SK-N-SH (cell line): Measurements from ENCODE around the gene ST7.

Experiments
- EP300 ChIP-seq, 2 experiments: IDR thresholded peaks; 2 replicates each; pipeline versions ENCODE4 v1.4.0 to v1.6.1; 2012; ENCODE audit warnings: borderline replicate concordance in 1 of 2, low read depth in 1 of 2, low read length in 1 of 2
- EZH2phosphoT487 ChIP-seq: fragments of 200-600 bp; sonication (generic); IDR thresholded peaks from 2 replicates; pipeline ENCODE4 v1.6.1; 2017; ENCODE audit warnings: low read depth, mixed run types, mild to moderate bottlenecking, antibody characterized with exemption, moderate library complexity, borderline replicate concordance
- FOXM1 ChIP-seq: IDR thresholded peaks from 2 replicates; pipeline ENCODE4 v1.4.0; 2012; ENCODE audit warnings: low read depth, mild to moderate bottlenecking
- GABPA ChIP-seq: IDR thresholded peaks from 2 replicates; pipeline ENCODE4 v1.4.0; 2012; ENCODE audit warnings: low read depth, mild to moderate bottlenecking
- MXI1 ChIP-seq: IDR thresholded peaks from 2 replicates; pipeline ENCODE4 v1.6.1; 2012; ENCODE audit warnings: mild to moderate bottlenecking, low read depth, low read length, improper control_type of control experiment
- TEAD4 ChIP-seq: IDR thresholded peaks from 2 replicates; pipeline ENCODE4 v1.4.0; 2012; ENCODE audit warnings: mild to moderate bottlenecking, borderline replicate concordance; ENCODE audit not compliant: insufficient read depth
- TF ChIP-seq, protein P1 (sequence below): fragments of 200-600 bp; sonication (generic); IDR thresholded peaks from 2 replicates; pipeline ENCODE4 v1.6.1; 2017; ENCODE audit warnings: antibody characterized with exemption, mild to moderate bottlenecking, moderate library complexity
- TF ChIP-seq, protein P2 (sequence below): IDR thresholded peaks from 2 replicates; pipeline ENCODE4 v1.6.1; 2012; ENCODE audit warnings: mild to moderate bottlenecking, low read depth, low read length, moderate library complexity
- TF ChIP-seq, protein P3 (sequence below): fragments of 150-350 bp; IDR thresholded peaks from 2 replicates; pipeline ENCODE4 v1.6.1; 2016; ENCODE audit warnings: mild to moderate bottlenecking, low read depth, low read length
- TF ChIP-seq, protein P4 (sequence below): IDR thresholded peaks from 2 replicates; pipeline ENCODE4 v1.4.0; 2012; ENCODE audit warnings: low read depth

DNA sequence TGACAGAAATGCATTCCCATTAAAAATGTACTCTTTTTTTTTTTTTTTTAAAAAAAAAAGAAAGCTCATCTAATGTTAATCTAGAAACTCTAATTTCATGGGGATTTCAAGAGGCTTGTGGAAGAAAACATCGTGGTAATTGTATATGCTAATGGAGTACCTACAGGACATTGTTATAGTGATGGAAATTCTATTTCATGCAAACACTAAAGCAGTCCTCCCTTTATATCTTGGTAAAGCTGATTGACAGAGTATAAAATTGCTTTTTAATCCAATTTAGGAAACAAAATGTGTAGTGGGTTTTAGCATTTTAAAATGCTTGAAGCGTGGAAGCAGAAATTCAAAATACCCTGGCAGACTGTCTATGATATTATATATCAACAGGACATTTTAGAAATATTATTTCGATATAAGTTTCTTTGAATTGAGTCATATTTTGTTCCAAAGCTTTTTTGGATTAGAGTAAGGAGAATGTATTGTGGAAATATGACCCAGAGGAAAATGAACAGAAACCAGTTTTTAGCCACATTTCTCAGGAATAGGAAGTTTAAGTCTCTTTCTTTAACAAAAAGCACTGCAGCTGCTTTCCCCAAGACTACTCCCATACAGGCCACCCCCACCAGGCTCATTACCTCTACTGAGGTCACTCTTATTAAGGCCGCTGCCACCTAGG is 247.6 kb downstream of the ST7 start:
- TF ChIP-seq, protein P1, sequence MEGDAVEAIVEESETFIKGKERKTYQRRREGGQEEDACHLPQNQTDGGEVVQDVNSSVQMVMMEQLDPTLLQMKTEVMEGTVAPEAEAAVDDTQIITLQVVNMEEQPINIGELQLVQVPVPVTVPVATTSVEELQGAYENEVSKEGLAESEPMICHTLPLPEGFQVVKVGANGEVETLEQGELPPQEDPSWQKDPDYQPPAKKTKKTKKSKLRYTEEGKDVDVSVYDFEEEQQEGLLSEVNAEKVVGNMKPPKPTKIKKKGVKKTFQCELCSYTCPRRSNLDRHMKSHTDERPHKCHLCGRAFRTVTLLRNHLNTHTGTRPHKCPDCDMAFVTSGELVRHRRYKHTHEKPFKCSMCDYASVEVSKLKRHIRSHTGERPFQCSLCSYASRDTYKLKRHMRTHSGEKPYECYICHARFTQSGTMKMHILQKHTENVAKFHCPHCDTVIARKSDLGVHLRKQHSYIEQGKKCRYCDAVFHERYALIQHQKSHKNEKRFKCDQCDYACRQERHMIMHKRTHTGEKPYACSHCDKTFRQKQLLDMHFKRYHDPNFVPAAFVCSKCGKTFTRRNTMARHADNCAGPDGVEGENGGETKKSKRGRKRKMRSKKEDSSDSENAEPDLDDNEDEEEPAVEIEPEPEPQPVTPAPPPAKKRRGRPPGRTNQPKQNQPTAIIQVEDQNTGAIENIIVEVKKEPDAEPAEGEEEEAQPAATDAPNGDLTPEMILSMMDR, result no peak
- TF ChIP-seq, protein P2, sequence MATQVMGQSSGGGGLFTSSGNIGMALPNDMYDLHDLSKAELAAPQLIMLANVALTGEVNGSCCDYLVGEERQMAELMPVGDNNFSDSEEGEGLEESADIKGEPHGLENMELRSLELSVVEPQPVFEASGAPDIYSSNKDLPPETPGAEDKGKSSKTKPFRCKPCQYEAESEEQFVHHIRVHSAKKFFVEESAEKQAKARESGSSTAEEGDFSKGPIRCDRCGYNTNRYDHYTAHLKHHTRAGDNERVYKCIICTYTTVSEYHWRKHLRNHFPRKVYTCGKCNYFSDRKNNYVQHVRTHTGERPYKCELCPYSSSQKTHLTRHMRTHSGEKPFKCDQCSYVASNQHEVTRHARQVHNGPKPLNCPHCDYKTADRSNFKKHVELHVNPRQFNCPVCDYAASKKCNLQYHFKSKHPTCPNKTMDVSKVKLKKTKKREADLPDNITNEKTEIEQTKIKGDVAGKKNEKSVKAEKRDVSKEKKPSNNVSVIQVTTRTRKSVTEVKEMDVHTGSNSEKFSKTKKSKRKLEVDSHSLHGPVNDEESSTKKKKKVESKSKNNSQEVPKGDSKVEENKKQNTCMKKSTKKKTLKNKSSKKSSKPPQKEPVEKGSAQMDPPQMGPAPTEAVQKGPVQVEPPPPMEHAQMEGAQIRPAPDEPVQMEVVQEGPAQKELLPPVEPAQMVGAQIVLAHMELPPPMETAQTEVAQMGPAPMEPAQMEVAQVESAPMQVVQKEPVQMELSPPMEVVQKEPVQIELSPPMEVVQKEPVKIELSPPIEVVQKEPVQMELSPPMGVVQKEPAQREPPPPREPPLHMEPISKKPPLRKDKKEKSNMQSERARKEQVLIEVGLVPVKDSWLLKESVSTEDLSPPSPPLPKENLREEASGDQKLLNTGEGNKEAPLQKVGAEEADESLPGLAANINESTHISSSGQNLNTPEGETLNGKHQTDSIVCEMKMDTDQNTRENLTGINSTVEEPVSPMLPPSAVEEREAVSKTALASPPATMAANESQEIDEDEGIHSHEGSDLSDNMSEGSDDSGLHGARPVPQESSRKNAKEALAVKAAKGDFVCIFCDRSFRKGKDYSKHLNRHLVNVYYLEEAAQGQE, result no peak
- no peak for TF ChIP-seq MXI1
- no peak for TF ChIP-seq TEAD4
- no peak for TF ChIP-seq GABPA
- TF ChIP-seq, protein P3, sequence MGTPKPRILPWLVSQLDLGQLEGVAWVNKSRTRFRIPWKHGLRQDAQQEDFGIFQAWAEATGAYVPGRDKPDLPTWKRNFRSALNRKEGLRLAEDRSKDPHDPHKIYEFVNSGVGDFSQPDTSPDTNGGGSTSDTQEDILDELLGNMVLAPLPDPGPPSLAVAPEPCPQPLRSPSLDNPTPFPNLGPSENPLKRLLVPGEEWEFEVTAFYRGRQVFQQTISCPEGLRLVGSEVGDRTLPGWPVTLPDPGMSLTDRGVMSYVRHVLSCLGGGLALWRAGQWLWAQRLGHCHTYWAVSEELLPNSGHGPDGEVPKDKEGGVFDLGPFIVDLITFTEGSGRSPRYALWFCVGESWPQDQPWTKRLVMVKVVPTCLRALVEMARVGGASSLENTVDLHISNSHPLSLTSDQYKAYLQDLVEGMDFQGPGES, result no peak
- TF ChIP-seq FOXM1, result no peak
- TF ChIP-seq EP300 (IDR thresholded peaks at IDR 0.05; ENCODE audit: borderline replicate concordance in 1 of 2, low read depth in 1 of 2, low read length in 1 of 2), result no peak
- TF ChIP-seq EZH2phosphoT487, result no peak
- TF ChIP-seq, protein P4, sequence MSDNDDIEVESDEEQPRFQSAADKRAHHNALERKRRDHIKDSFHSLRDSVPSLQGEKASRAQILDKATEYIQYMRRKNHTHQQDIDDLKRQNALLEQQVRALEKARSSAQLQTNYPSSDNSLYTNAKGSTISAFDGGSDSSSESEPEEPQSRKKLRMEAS, result no peak
